Measurements from ENCODE around the gene CDH4.

The CDH4 gene

GRCh38 chr20:61931476-61932198 lies 679.6 kb downstream of the CDH4 start:
- H3K4me3 ChIP-seq (ENCODE audit: low read depth in 1 of 2, low read length in 2 of 2), result no peak overlapping the region
- no peaks in the 10 kb centered on the region for H3K4me1 ChIP-seq (ENCODE audit: insufficient read depth, low read length)
- no peaks in the 10 kb centered on the region for H3K36me3 ChIP-seq (ENCODE audit: insufficient read depth, low read length)
- H3K27ac ChIP-seq (ENCODE audit: low read depth, low read length), result no peak overlapping the region
- H3K27me3 ChIP-seq (ENCODE audit: control insufficient read depth in 1 of 2, insufficient read depth in 2 of 2, low read length in 2 of 2), result peaks cover 0 to 4% of the 10 kb centered on the region in 2 donors
- no peak overlapping the region for H3K9ac ChIP-seq (ENCODE audit: low read length)
- no peaks in the 10 kb centered on the region for H3K9me3 ChIP-seq (ENCODE audit: low read length)

GRCh38 chr20:61932199-61932592 lies 680.1 kb downstream of the CDH4 start:
- Histone ChIP-seq H3K9ac (ENCODE audit: low read length) (no peak overlapping the region), H3K36me3 (ENCODE audit: insufficient read depth, low read length) (no peaks in the 10 kb centered on the region), H3K27ac (ENCODE audit: low read depth, low read length) (no peak overlapping the region), H3K4me1 (ENCODE audit: insufficient read depth, low read length) (no peaks in the 10 kb centered on the region), H3K9me3 (ENCODE audit: low read length) (no peaks in the 10 kb centered on the region), H3K4me3 (ENCODE audit: low read depth in 1 of 2, low read length in 2 of 2) (no peak overlapping the region), H3K27me3 (ENCODE audit: control insufficient read depth in 1 of 2, insufficient read depth in 2 of 2, low read length in 2 of 2) (peaks cover 0 to 4% of the 10 kb centered on the region in 2 donors)

DNA sequence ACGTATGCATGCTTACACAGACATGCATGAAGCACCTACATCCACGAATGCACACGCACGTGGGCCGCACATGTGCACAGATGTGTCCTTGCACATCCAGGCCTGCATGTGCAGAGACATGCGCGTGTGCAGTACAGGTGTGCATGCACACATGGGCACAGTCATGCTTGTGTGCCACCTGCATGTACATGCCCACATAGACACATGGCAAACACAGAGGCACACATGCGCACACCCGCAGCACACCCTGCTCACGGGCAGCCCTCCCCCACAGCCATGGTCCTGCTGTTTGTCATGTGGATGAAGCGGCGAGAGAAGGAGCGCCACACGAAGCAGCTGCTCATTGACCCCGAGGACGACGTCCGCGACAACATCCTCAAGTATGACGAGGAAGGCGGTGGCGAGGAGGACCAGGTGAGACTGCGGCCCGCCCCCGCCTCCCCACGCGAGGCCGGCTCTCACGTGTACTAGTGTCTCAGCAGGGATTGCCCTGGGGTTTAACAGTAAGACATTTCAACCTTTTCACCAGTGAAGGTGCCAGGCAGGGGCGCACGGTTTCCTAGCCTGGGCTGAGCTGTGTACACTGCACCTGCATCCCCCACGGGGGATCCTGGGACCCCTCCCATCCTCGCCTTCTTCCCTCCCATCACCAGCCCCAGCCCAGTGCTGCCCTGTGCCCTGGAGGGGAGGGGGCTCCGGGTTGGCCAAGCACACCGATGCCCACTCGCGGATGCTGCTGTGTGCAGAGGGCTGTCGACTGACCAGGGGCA lies 680.8 kb downstream of the CDH4 start:
- H3K27me3 ChIP-seq (ENCODE audit: control insufficient read depth in 1 of 2, insufficient read depth in 2 of 2, low read length in 2 of 2), result peaks cover 0 to 4% of the 10 kb centered on the region in 2 donors
- no peak overlapping the region for H3K27ac ChIP-seq (ENCODE audit: low read depth, low read length)
- no peaks in the 10 kb centered on the region for H3K9me3 ChIP-seq (ENCODE audit: low read length)
- H3K36me3 ChIP-seq (ENCODE audit: insufficient read depth, low read length), result no peaks in the 10 kb centered on the region
- no peak overlapping the region for H3K4me3 ChIP-seq (ENCODE audit: low read depth in 1 of 2, low read length in 2 of 2)
- no peaks in the 10 kb centered on the region for H3K4me1 ChIP-seq (ENCODE audit: insufficient read depth, low read length)
- H3K9ac ChIP-seq (ENCODE audit: low read length), result no peak overlapping the region

DNA sequence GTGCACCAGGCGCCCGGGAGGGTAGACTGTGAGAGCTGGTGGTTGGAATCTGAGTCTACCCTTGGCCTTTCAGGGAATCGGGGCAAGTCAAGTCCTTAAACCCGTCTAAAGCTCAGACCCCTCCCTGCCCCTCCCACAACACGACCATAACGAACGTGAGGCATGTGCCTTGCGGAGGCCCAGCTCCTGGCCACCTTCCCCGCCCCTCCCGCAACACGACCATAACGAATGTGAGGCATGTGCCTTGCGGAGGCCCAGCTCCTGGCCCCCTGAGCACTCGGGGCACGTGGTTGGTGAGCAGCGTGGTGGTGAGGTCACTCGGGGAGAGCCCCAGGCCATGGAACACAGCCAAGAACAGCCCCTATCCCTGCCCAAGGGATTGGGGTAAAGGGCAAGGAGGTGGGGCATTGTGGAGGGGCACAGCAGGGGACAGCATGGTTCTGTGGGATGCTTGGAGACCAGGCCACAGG lies 681.5 kb downstream of the CDH4 start:
- no peak overlapping the region for H3K9ac ChIP-seq (ENCODE audit: low read length)
- no peaks in the 10 kb centered on the region for H3K36me3 ChIP-seq (ENCODE audit: insufficient read depth, low read length)
- H3K27me3 ChIP-seq (ENCODE audit: control insufficient read depth in 1 of 2, insufficient read depth in 2 of 2, low read length in 2 of 2), result peaks cover 0 to 7% of the 10 kb centered on the region in 2 donors
- no peaks in the 10 kb centered on the region for H3K4me1 ChIP-seq (ENCODE audit: insufficient read depth, low read length)
- no peaks in the 10 kb centered on the region for H3K9me3 ChIP-seq (ENCODE audit: low read length)
- H3K27ac ChIP-seq (ENCODE audit: low read depth, low read length), result no peak overlapping the region
- no peak overlapping the region for H3K4me3 ChIP-seq (ENCODE audit: low read depth in 1 of 2, low read length in 2 of 2)

- Histone ChIP-seq H3K9ac (ENCODE audit: low read length) (no peak overlapping the region), H3K27me3 (ENCODE audit: control insufficient read depth in 1 of 2, insufficient read depth in 2 of 2, low read length in 2 of 2) (peaks cover 0 to 7% of the 10 kb centered on the region in 2 donors), H3K4me1 (ENCODE audit: insufficient read depth, low read length) (no peaks in the 10 kb centered on the region), H3K4me3 (ENCODE audit: low read depth in 1 of 2, low read length in 2 of 2) (no peak overlapping the region), H3K27ac (ENCODE audit: low read depth, low read length) (no peak overlapping the region), H3K9me3 (ENCODE audit: low read length) (no peaks in the 10 kb centered on the region), H3K36me3 (ENCODE audit: insufficient read depth, low read length) (no peaks in the 10 kb centered on the region)
Observed at GRCh38 chr20:61933951-61934715, 682.1 kb downstream of the CDH4 start.

DNA sequence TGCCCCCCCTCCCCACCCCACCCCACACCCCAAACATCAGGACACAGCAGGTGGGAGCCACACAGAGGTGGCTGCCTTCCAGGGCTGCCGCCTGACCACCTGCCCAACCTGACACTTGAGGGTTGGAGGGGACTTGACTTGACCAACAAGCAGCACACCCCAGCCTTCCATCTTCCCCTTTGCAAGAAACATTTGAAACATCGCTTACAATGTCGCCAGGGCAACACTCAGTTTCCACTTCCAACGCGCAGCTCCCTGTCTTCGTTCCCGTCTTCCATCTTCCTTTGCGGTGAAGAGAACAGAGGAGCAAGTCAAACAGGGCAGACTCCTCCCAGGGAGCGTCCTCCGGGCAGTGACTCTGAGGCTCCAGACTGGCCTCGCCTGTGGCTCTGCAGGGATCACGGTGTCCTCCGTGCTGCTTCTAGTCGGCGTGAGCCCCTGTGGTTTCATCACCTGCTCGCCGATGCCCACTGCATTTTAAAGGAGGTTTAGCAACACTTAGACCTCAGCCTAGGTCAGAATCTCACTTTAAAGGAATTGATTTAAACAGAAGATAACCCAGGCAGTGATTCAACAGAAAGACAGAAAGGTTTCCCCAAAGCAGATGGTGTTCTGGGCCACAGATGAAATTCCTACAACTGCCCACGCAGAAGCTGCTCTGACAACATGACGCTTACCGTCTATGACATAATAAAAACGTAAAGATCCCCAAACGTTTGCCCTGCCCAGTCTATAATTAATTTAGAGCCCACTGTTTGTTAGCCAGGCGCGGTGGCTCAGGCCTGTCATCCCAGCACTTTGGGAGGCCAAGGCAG lies 682.9 kb downstream of the CDH4 start:
- Histone ChIP-seq H3K36me3 (ENCODE audit: insufficient read depth, low read length) (no peaks in the 10 kb centered on the region), H3K9me3 (ENCODE audit: low read length) (no peaks in the 10 kb centered on the region), H3K4me3 (ENCODE audit: low read depth in 1 of 2, low read length in 2 of 2) (no peak overlapping the region), H3K27me3 (ENCODE audit: control insufficient read depth in 1 of 2, insufficient read depth in 2 of 2, low read length in 2 of 2) (peaks cover 0 to 7% of the 10 kb centered on the region in 2 donors), H3K9ac (ENCODE audit: low read length) (no peak overlapping the region), H3K4me1 (ENCODE audit: insufficient read depth, low read length) (no peaks in the 10 kb centered on the region), H3K27ac (ENCODE audit: low read depth, low read length) (no peak overlapping the region)

DNA sequence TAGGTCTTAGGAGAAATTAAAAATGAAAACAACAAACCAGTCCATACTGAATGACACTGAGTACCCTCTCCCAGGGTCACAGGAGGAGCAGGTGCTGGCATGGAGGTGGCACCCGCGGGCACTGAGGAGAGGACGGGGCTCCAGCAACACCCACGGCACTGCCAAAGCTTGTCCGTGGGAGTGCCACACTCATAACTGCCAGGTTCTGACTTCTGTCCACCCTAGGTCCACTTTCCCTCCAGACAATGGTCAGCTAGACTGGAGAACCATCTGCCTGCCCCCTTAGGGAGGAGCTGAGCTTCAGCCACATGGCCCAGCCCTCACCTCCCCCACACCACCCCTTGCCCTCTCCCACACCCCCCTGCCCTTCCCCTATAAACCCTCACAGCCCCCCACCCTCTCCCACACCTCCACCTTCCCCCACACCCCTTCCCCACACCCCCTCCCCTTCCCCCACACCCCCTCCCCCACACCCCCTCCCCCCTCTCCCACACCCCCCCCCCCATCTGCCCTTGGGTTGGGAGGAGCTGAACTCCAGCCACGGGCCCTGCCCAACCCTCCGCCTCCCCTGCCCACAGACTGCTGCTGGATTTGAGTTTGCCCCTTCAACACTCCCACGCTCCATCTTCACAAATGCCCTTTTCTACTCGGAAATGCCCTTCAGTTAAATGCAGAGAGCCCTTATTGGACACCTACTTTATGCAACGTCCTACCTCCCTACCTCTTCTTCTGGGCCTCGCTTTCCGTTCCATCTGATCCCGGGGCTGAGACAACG lies 684.1 kb downstream of the CDH4 start:
- Histone ChIP-seq H3K9me3 (ENCODE audit: low read length) (no peaks in the 10 kb centered on the region), H3K4me1 (ENCODE audit: insufficient read depth, low read length) (no peaks in the 10 kb centered on the region), H3K27me3 (ENCODE audit: control insufficient read depth in 1 of 2, insufficient read depth in 2 of 2, low read length in 2 of 2) (peaks cover 0 to 3% of the 10 kb centered on the region in 2 donors), H3K27ac (ENCODE audit: low read depth, low read length) (no peak overlapping the region), H3K4me3 (ENCODE audit: low read depth in 1 of 2, low read length in 2 of 2) (no peak overlapping the region), H3K9ac (ENCODE audit: low read length) (no peak overlapping the region), H3K36me3 (ENCODE audit: insufficient read depth, low read length) (no peaks in the 10 kb centered on the region)

GRCh38 chr20:61936701-61937131 lies 684.7 kb downstream of the CDH4 start:
- no peaks in the 10 kb centered on the region for H3K9me3 ChIP-seq (ENCODE audit: low read length)
- no peak overlapping the region for H3K4me3 ChIP-seq (ENCODE audit: low read depth in 1 of 2, low read length in 2 of 2)
- no peak overlapping the region for H3K27ac ChIP-seq (ENCODE audit: low read depth, low read length)
- H3K27me3 ChIP-seq (ENCODE audit: control insufficient read depth in 1 of 2, insufficient read depth in 2 of 2, low read length in 2 of 2), result peaks cover 0 to 3% of the 10 kb centered on the region in 2 donors
- no peak overlapping the region for H3K9ac ChIP-seq (ENCODE audit: low read length)
- no peaks in the 10 kb centered on the region for H3K36me3 ChIP-seq (ENCODE audit: insufficient read depth, low read length)
- no peaks in the 10 kb centered on the region for H3K4me1 ChIP-seq (ENCODE audit: insufficient read depth, low read length)

DNA sequence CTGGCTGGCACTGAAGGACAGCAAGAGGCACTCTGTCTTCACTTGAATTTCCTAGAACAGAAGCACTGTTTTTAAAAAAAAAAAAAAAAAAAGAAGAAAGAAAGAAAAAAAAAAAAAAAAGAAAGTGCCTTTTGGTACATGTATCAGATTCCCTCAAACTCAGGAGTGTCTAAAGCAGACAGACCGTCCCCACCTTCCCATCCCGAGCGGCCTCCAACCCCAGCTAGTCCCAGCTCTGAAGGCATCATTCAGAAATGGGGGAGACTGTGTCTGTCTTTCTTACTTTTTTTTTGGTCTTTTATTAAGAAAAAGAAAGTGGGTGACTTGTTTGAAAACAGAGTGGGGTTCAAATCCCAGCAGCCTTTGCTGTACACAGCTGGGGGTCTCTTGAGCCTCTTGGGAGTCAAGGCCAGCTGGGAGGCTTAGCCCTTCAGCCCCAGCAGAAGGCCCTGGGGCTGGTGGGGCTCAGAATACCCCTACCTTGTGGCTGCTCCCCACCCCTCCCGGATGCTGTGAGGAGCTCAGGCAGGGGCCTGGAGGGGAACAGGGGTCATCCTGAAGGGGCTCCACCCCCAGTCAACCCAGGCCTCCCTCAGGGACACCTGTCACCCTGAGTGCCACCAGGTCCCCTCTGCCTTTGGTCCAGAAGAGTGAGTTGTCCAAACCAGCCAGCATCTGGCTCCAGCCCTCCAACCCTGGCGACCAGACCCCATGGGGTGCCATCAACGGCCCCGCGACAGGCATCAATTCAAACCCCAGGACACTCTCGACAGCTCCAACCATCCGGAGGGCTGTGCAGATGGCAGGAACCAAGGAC lies 685.3 kb downstream of the CDH4 start:
- no peak overlapping the region for H3K4me3 ChIP-seq (ENCODE audit: low read depth in 1 of 2, low read length in 2 of 2)
- H3K4me1 ChIP-seq (ENCODE audit: insufficient read depth, low read length), result no peaks in the 10 kb centered on the region
- no peaks in the 10 kb centered on the region for H3K9me3 ChIP-seq (ENCODE audit: low read length)
- peaks cover 0 to 3% of the 10 kb centered on the region in 2 donors for H3K27me3 ChIP-seq (ENCODE audit: control insufficient read depth in 1 of 2, insufficient read depth in 2 of 2, low read length in 2 of 2)
- H3K9ac ChIP-seq (ENCODE audit: low read length), result no peak overlapping the region
- H3K36me3 ChIP-seq (ENCODE audit: insufficient read depth, low read length), result no peaks in the 10 kb centered on the region
- H3K27ac ChIP-seq (ENCODE audit: low read depth, low read length), result no peak overlapping the region
